ENCODE measurements around the gene MPRIP.

GRCh38 chr17:17146786-17147406, 104.6 kb downstream of the MPRIP start:
- TF ChIP-seq ZBTB33 (CRISPR knock-in tag; IDR thresholded peaks at IDR 0.05) (no peak), POLR2A (IDR thresholded peaks at IDR 0.05; ENCODE audit: insufficient read depth in 1 of 2, low read depth in 2 of 2, low read length in 2 of 2) (no peak), POLR2AphosphoS5 (IDR thresholded peaks at IDR 0.05; ENCODE audit: low read depth, low read length) (no peak), NFE2L1 (CRISPR knock-in tag; IDR thresholded peaks at IDR 0.05; ENCODE audit: borderline replicate concordance) (no peak), ZFYVE20 (CRISPR knock-in tag; IDR thresholded peaks at IDR 0.05; ENCODE audit: borderline replicate concordance, low read depth) (no peak), ZC3H4 (CRISPR knock-in tag; IDR thresholded peaks at IDR 0.05; ENCODE audit: borderline replicate concordance) (no peak)
